Coronary artery (tissue), 2 donors: Measurements from ENCODE around the gene PRKAG3.

Source experiments
- DNase-seq: peaks from one replicate; pipeline ENCODE4 v3.0.0-alpha.2; 2017; ENCODE audit warnings: low spot score
- H3K27ac ChIP-seq, 2 donors: fragments of 200-600 bp; sonication (generic); one replicate each; pipeline ENCODE4 v1.5.1; 2016 to 2019
- H3K4me3 ChIP-seq: fragments of 200-600 bp; sonication (generic); 2 replicates; pipeline ENCODE4 v1.5.1; 2016; ENCODE audit warnings: mild to moderate bottlenecking, moderate library complexity
- TF ChIP-seq, protein P1 (sequence below): fragments of 200-600 bp; sonication (generic); IDR thresholded peaks from one replicate; pipeline ENCODE4 v1.5.1; 2019; ENCODE audit warnings: antibody characterized with exemption

PRKAG3 gene

DNA sequence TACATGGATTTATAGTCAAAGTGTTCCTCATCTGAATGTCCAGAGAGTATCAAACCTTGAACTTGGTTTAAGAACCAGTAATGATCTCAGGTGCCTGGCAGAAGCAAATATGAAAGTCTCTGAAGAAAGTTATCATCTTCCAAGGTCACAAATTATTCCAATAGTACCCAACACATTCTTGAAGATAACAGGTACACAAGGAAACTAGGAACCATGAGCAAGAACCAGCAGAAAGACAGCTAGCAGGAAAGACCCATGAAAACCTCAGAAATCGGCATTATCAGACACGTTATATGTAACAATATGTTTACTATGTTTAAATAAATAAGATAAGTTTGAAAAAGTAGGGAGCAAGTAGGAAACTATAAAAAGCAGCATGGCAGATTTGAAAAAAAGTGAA is 5.9 kb upstream of the PRKAG3 start:
- Histone ChIP-seq H3K4me3 (no peak overlapping the region), H3K27ac (no peak overlapping the region)
- DNase-seq, result no peak
- TF ChIP-seq, protein P1, sequence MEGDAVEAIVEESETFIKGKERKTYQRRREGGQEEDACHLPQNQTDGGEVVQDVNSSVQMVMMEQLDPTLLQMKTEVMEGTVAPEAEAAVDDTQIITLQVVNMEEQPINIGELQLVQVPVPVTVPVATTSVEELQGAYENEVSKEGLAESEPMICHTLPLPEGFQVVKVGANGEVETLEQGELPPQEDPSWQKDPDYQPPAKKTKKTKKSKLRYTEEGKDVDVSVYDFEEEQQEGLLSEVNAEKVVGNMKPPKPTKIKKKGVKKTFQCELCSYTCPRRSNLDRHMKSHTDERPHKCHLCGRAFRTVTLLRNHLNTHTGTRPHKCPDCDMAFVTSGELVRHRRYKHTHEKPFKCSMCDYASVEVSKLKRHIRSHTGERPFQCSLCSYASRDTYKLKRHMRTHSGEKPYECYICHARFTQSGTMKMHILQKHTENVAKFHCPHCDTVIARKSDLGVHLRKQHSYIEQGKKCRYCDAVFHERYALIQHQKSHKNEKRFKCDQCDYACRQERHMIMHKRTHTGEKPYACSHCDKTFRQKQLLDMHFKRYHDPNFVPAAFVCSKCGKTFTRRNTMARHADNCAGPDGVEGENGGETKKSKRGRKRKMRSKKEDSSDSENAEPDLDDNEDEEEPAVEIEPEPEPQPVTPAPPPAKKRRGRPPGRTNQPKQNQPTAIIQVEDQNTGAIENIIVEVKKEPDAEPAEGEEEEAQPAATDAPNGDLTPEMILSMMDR, result no peak

- TF ChIP-seq, protein P1, result no peak
- no peak overlapping the region for H3K4me3 ChIP-seq
- DNase-seq, result peak; percentile 54
- no peak overlapping the region for H3K27ac ChIP-seq
These were observed 3.1 kb upstream of the PRKAG3 start for GRCh38 chr2:218834685-218835084.

GRCh38 chr2:218833023-218833609 is 1.5 kb upstream of the PRKAG3 start:
- TF ChIP-seq, protein P1, result no peak
- H3K27ac ChIP-seq, result peak overlapping the region; percentile 33 to 82
- no peak for DNase-seq
- H3K4me3 ChIP-seq, result no peak overlapping the region

- Histone ChIP-seq H3K27ac (peak overlapping the region; percentile 33 to 82), H3K4me3 (no peak overlapping the region)
- no peak for DNase-seq
- TF ChIP-seq, protein P1, result no peak
These were observed 917 bp upstream of the PRKAG3 start for GRCh38 chr2:218832520-218832919.

DNA sequence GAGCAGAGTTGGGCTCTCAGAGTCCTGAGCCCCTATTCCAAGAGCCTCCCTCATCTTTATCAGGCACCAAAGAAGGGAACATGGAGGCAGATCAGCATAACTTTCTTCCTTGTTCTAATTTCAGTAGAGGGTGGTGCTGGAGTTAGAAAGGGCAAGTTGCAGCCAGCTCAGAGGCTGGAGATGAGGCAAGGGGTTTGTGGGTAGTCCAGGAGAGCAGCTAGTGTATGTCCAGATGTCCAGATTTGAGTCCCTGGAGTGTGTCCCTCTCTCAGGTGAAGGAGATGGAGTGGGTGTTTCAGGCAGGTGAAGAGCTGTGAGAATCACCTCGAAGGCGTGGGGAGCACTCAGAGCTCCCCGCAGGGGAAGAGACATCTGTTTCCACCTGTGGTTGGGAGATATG is 478 bp upstream of the PRKAG3 start:
- TF ChIP-seq, protein P1, result no peak
- DNase-seq, result no peak
- Histone ChIP-seq H3K27ac (peak overlapping the region; percentile 33 to 82), H3K4me3 (no peak overlapping the region)

DNA sequence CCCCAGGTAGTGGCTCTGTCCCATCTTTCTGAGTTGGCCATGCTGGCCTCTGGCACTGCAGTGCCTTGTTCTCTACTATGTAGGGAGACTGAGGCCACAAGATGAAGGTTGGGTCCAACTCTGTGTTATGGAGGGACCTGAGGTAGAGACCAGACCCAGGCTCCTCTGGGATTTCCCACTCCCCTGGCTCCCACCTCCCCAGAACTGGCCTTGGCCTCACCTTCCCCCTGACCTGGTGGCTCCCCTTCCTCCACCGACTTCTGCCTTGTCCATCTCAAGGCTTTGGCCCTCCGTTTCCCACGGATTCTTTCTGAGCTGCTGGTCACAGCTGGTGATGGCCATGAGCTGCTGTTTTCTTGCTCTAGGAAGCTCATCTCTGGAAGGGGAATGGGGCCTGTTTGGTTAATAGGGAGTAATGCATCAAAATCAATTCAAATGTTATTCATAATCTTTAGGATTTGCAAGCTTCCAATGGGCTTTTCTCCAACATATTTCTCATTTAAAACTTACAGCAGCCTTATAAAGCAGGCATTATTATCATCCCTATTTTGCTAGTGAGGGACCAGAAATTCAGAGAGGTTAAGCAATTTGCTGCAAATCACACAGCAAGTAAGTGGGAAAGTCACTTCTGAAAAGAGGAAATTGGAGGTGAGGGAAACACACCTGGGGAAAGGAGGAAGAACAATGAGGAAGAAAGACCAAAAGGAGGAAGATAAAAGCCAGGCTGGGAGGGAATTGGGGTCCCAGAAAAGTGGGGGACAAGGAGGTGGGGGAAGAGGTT is 887 bp downstream of the PRKAG3 start:
- DNase-seq, result no peak
- TF ChIP-seq, protein P1, result no peak
- Histone ChIP-seq H3K27ac (peak overlapping the region in 1 of 2 donors; percentile 82), H3K4me3 (no peak overlapping the region)
